NCI-H1092 treated with DMSO at 0.1 percent for 48 hours (cell line): Measurements from ENCODE around the gene GMPR.
A peak's percentile ranks its signal among the peaks of the same experiment; 100 is the strongest.
"Not testable (repeated sequence)": the region's sequence is repeated elsewhere in the genome, so short reads cannot be mapped to it uniquely, and the experiment has no call there.

Source experiments
- DNase-seq: peaks from one replicate; lab custom pipeline; 2025; lab: John Stamatoyannopoulos, UW

Gene GMPR

DNA sequence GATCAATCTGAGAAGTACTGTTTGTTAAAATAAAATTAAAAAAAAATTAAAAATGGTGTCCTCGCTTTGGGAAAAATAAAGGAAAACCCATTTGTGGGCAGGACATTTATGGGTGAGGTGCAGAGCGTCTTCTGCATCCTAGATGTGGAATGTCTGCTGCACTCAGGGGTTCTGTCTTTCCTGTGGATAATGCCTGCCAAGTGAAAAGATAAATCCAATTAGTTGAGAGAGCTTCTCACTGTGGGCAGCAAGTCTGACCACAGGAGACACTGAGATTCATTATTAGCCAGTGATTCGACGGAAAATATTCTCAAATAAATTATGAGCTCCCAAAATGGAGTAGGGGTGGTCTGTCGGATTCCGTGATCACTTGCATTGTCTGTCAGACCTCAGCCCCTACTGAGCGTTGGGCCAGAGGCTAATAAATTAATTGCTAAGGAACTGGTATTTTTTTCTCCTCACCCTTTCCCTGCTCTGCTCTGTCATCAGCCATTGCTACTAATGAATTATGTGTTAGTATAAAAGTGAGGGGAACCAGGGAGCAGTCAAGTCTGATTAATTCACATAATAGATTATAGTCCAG lies 10.0 kb downstream of the GMPR start:
- no peak for DNase-seq

GRCh38 chr6:16249971-16250370 lies 11.6 kb downstream of the GMPR start:
- DNase-seq, result peak; percentile 29

DNA sequence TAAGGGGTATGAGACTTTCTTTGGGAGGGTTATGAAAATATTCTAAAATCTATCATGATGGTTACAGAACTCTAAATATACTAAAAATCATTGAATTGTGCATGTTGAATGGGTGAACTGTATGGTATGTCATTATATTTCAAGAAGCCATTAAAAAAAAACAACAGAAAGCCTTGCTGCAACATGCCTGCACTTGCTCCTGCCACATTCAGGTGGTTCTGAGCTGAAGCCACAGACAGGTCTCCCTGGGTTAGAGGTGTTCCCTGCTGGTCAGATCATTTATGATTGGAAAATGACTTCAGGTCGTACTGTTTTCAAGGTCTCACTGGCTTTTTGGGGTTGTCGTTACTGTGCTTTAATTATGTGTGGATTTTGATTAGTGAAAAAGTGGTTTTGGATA lies 13.3 kb downstream of the GMPR start:
- no peak for DNase-seq

DNA sequence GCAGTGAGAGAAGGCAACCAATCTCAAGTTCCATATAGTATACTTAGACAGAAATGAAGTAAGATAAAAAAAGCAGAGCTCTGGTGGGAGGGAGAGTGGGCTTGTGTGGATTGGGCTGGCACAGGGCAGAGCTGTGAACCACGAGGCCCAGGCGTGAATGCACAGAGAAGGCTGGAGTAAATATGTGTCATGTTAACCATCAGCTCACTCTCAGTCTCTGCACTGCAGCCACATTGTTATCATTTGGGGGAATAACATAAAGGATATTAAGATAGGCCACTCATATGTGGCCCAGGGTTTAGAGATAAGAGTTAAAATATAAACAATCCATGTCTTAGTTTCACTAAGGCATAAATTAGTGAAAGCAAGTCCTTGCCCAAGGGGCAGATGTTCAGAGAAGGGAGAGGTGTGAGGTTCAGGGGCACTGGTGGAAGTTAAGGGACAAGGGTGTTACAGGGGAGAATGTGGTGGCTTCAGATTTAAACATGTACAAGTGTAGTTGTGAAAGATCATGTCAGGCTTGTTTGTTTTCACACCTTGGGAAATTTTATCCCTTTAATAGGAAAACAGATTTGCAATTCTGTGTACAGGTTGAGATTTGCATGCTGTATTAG lies 14.4 kb downstream of the GMPR start:
- DNase-seq, result no peak

DNA sequence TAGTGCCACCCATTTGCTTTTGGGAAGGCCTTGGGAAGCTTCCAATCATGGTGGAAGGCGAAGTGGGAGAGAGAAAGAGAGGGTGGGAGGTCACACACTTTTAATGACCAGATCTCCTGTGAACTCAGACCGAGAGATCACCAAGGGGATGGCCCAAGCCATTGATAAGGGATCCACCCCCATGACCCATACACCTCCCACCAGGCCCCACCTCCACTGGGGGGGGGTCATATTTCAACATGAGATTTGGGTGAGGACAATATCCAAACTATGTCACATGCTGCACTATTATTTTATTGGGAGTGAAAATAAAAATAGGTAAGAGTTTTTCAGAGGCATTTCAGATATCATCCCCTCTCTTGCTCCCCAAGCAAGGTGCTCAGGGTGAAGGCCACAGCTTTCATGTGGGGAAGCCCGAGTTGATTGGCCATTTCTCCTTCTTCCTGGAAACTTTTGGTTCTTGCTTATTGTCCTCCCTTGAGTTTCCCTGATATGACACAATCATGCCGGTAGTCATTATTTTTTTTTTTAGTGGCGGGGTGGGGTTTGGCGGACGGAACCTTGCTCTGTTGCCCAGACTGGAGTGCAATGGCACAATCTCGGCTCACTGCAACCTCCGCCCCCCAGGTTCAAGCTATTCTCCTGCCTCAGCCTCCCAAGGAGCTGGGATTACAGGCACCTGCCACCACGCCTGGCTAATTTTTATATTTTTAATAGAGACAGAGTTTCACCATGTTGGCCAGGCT lies 15.2 kb downstream of the GMPR start:
- DNase-seq, result no peak

GRCh38 chr6:16254535-16254934 lies 16.1 kb downstream of the GMPR start:
- no peak for DNase-seq

DNA sequence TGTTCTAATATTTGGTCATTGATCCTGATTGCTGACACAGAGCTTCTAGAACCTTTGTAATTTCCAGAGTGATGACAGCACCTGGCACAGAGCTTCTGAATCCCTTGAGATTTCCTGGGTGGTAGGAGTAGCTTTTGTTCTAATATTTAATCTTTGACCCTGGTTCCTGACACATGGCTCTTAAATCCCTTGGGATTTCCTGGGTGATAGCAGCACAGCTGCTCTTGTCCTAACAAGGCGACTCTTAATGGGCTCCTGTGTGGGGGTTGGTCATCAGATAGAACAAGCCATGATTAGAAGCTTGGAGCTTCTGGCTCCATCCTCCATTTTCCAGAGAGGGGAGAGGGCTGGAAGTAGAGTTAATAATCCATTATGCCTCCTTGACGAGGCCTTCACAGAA lies 18.4 kb downstream of the GMPR start:
- no peak for DNase-seq

DNA sequence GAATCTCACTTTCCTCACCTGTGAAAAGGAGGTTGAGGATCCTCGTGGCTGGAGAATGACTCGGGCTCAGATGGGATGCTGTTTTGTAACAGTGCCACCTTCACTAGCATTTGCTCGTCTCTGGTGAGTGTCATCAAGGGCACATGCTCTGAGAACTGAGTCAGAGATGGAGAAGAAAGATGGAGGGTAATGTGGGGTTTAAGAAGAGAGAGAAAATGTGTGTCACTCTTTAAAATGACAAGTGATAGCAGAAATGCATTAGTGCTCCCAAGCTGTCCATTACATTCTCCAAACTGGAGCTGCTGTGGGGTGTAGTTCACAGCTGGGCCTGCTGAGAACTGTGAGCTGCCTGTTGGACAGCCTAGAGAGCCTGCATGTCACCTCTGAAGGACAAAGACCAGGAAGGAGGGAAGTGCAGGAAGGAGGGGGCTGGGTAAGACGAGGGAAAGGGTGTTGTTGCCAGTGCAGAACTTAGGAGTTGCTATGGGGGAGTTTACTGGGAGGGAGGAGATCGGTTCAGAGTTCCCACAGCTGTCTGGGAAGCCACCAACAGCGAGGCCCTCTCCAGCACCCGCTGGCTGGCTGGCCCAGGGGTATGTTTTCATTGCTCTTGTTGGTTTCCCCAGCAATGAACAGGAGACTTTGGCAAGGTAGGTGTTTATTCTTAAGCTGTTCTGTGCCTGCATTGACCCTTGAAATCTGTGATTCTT lies 19.8 kb downstream of the GMPR start:
- no peak for DNase-seq

GRCh38 chr6:16258709-16259075 lies 20.3 kb downstream of the GMPR start:
- DNase-seq, result no peak

- DNase-seq, result not testable (repeated sequence)
Measured at GRCh38 chr6:16259604-16260003, 21.2 kb downstream of the GMPR start.

DNA sequence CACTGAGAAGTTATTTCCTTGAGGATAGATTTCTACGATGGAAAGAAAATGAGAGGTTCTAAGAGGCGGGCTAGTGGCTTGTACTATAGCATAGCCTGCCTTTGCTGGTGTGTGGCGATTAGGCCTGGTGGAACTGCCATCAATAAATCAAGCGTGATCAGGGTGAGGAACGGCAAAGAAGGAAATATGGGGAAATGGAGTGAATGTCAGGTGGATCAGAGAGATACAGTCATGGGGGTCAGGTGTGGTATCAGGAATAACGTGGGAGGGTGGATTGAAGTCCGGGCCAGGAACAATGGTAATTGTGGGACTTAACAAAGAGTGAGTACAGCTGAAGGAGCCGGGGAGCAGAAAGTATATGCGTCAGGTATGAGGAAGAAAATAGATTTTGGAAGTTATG lies 22.2 kb downstream of the GMPR start:
- not testable (repeated sequence) for DNase-seq

- not testable (repeated sequence) for DNase-seq
Measured at GRCh38 chr6:16262773-16263172, 24.4 kb downstream of the GMPR start.

DNA sequence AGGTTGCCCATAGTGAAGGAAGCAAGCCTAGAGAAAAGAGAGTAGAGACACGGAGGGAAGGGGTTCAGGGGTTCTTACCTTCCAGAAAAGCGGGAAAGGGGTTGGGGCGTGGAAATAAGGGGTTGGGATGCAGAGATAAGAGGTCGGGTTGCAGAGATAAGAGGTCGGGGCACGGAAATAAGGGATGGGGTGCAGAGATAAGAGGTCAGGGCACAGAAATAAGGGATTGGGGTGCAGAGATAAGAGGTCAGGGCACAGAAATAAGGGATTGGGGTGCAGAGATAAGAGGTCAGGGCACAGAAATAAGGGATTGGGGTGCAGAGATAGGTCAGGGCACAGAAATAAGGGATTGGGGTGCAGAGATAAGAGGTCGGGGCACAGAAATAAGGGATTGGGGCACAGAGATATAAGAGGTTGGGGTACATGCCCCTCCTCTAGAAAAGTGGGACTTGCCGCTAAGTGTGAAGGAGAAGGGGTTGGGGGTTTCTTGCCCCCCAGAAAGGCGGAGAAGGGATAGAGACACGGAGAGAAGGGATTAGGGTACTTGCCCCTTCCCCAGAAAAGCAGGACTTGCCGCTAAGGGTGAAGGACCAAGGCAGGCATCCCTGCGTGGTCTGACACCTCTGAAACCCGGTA lies 25.2 kb downstream of the GMPR start:
- not testable (repeated sequence) for DNase-seq

GRCh38 chr6:16264785-16265184 lies 26.4 kb downstream of the GMPR start:
- DNase-seq, result no peak

DNA sequence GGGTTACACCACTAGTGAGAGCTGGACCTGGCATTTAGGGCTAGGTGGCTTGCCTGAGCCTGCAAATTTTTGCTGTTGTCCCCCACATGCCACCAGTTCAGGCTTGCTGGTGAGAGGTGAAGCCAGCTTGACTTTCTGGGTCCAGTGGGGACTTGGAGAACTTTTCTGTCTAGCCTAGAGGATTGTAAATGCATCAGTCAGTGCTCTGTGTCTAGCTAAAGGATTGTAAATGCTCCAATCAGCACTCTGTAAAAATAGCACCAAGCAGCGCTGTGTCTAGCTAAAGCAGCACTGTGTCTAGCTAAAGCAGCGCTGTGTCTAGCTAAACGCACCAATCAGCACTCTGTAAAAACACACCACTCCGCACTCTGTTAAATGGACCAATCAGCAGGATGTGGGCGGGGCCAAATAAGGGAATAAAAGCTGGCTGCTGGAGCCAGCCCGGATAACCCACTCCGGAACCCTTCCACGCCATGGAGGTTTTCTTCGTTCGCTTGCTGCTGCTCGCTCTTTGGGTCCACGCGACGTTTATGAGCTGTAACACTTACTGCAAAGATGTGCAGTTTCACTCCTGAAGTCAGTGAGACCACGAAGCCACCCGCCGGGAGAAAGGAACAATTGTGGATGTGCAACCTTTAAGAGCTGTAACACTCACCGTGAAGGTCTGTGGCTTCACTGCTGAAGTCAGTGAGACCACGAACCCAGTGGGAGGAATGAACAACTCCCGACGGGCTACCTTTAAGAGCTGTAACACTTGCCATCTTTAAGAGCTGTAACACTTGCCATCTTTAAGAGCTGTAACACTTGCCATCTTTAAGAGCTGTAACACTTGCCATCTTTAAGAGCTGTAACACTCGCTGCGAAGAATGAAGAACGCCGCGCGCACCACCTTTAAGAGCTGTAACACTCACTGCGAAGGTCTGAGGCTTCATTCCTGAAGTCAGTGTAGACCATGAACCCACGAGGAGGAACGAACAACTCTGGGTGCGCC lies 27.3 kb downstream of the GMPR start:
- DNase-seq, result no peak

DNA sequence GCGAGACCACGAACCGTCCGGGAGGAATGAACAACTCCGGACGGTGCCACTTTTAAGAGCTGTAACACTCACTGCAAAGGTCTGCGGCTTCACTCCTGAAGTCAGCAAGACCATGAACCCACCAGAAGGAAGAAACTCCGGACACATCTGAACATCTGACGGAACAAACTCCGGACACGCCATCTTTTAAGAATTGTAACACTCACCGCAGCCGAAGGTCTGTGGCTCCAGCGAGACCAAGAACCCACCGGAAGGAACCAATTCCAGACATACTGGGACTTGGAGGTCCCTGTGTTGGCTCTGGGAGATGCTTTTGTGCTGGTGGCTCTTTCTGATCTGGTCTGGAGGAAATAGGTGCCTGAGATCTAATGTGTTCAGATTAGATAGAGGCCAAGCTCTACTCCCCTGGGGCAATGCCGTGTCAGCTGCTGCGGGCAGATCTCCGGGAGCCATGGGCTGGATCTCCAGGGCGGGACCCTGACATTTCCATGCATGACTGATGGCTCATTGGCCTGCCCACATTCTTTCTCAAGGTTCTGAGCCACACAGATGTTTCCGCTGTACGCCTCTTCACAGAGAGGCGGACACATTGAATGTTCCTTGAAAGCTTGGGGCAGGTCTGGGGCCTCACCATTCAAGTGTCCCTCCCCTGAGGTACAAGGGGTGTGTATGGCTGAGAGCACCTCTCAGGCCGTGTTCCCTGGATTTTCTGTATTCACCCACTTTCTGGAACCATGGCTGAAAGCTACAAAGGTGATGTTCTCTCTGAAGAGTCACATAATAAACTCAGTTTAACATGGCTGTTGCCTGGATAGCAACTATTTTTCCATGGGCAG lies 29.3 kb downstream of the GMPR start:
- no peak for DNase-seq

- DNase-seq, result not testable (repeated sequence)
Measured at GRCh38 chr6:16269442-16270070, 31.2 kb downstream of the GMPR start.

- no peak for DNase-seq
Measured at GRCh38 chr6:16270178-16270794, 31.9 kb downstream of the GMPR start.

- DNase-seq, result no peak
Measured at GRCh38 chr6:16271428-16271827, 33.0 kb downstream of the GMPR start.
